MM.1S (cell line): ENCODE results near the gene CAB39.
A peak's percentile ranks its signal among the peaks of the same experiment; 100 is the strongest.

Experiments
- DNase-seq: peaks from one replicate; pipeline ENCODE4 v3.0.0-alpha.2; 2015
- H2AFZ ChIP-seq: fragments of 300-600 bp; sonication (generic); 2 replicates; pipeline ENCODE4 v1.6.0; 2016; ENCODE audit warnings: antibody characterized with exemption, low read length
- H3F3A ChIP-seq: fragments of 300-600 bp; sonication (generic); 2 replicates; pipeline ENCODE4 v1.6.1; 2016; ENCODE audit warnings: mild to moderate bottlenecking, antibody characterized with exemption, low read length, moderate library complexity, mixed read lengths; ENCODE audit not compliant: insufficient read depth
- H3K27ac ChIP-seq: fragments of 300-600 bp; sonication (generic); 2 replicates; pipeline ENCODE4 v1.5.1; 2016; ENCODE audit warnings: mild to moderate bottlenecking, low read length
- H3K27me3 ChIP-seq: fragments of 300-600 bp; sonication (generic); replicated peaks from 2 replicates; pipeline ENCODE4 v1.6.0; 2016; ENCODE audit warnings: low read length; ENCODE audit not compliant: insufficient read depth
- H3K36me3 ChIP-seq: fragments of 300-600 bp; sonication (generic); replicated peaks from 2 replicates; pipeline ENCODE4 v1.6.1; 2016; ENCODE audit warnings: mild to moderate bottlenecking, low read length, mixed read lengths; ENCODE audit not compliant: insufficient read depth
- H3K4me1 ChIP-seq: fragments of 300-600 bp; sonication (generic); 2 replicates; pipeline ENCODE4 v1.6.1; 2016; ENCODE audit warnings: low read length, mixed read lengths
- H3K4me2 ChIP-seq: fragments of 300-600 bp; sonication (generic); 2 replicates; pipeline ENCODE4 v1.6.0; 2016; ENCODE audit warnings: low read depth, low read length
- H3K4me3 ChIP-seq: fragments of 300-600 bp; sonication (generic); 2 replicates; pipeline ENCODE4 v1.5.1; 2016; ENCODE audit warnings: low read length, mixed read lengths
- H3K79me2 ChIP-seq: fragments of 300-600 bp; sonication (generic); 2 replicates; pipeline ENCODE4 v1.6.1; 2016; ENCODE audit warnings: mixed run types, low read length, mixed read lengths
- H3K9ac ChIP-seq: fragments of 300-600 bp; sonication (generic); 2 replicates; pipeline ENCODE4 v1.6.1; 2016; ENCODE audit warnings: low read length, mixed read lengths
- H3K9me2 ChIP-seq: fragments of 300-600 bp; sonication (generic); replicated peaks from 2 replicates; pipeline ENCODE4 v1.6.1; 2016; ENCODE audit warnings: mild to moderate bottlenecking, low read length, mixed read lengths; ENCODE audit not compliant: insufficient read depth
- H3K9me3 ChIP-seq: fragments of 300-600 bp; sonication (generic); replicated peaks from 2 replicates; pipeline ENCODE4 v1.6.1; 2016; ENCODE audit warnings: mild to moderate bottlenecking, low read length, mixed read lengths; ENCODE audit not compliant: insufficient read depth
- H4K20me1 ChIP-seq: fragments of 300-600 bp; sonication (generic); 2 replicates; pipeline ENCODE4 v1.6.1; 2016; ENCODE audit warnings: mild to moderate bottlenecking, low read length, moderate library complexity, mixed read lengths; ENCODE audit not compliant: insufficient read depth
- CTCF ChIP-seq: fragments of 300-600 bp; sonication (generic); IDR thresholded peaks from 2 replicates; pipeline ENCODE4 v1.5.1; 2016; ENCODE audit warnings: antibody characterized with exemption, low read length, mixed read lengths
- EZH2 ChIP-seq: fragments of 300-600 bp; sonication (generic); optimal IDR thresholded peaks from 2 replicates; pipeline ENCODE3; 2017; ENCODE audit warnings: low read depth, mild to moderate bottlenecking, antibody characterized with exemption, low read length, mixed read lengths
- EZH2phosphoT487 ChIP-seq: fragments of 300-600 bp; sonication (generic); IDR thresholded peaks from 2 replicates; pipeline ENCODE4 v1.6.1; 2018; ENCODE audit warnings: antibody characterized with exemption, low read length

The CAB39 gene

DNA sequence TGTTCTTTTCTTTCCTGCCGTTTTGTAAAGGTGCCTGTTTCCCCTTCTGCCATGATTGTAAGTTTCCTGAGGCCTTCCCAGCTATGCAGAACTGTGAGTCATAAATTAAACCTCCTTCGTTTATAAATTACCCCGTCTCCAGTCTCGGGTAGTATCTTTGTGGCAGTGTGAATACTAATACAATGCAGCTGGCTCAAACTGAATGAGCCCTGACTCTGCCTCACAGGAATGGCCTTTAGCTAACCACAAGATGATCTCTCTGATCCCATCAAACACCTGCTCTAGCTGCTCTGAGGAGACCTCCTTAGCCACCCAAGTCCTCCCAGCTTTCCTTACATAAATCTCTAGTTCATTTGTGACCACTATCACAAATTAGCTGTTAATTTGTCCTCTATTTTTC is 41.5 kb upstream of the CAB39 start:
- Histone ChIP-seq H4K20me1 (no peaks in the 10 kb centered on the region), H3K9ac (no peak overlapping the region), H3K4me1 (peaks cover 47% of the 10 kb centered on the region), H3F3A (peaks cover 31% of the 10 kb centered on the region), H3K4me3 (no peak overlapping the region), H3K36me3 (no peaks in the 10 kb centered on the region), H3K79me2 (no peaks in the 10 kb centered on the region), H3K4me2 (peak overlapping the region; percentile 17), H3K27ac (peak overlapping the region; percentile 33; the same call in 1 of the 2 replicates), H3K27me3 (no peaks in the 10 kb centered on the region), H2AFZ (peak overlapping the region; percentile 45; the same call in 1 of the 2 replicates), H3K9me3 (no peaks in the 10 kb centered on the region), H3K9me2 (no peaks in the 10 kb centered on the region)
- TF ChIP-seq EZH2 (no peak), CTCF (no peak), EZH2phosphoT487 (no peak)
- DNase-seq = peak; percentile 65

DNA sequence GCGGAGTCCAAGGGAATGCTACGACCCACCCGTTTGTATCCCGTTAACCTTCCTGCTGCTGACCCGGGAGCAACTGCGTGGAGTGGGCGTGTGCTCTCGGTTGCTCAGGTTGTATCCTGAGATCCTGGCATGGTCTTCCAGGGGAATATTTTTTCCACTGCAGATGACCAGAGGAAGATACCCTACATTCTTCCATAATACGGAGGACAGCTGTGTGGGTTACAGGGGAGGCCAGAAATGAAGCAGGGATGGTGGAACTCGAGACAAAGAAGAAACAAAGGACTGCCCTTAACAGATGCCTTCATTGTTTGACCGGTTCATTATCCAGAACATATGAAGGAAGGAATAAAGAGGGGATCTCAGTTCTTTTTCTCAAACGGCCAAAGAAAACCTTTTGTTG is 39.8 kb upstream of the CAB39 start:
- Histone ChIP-seq H3K4me2 (no peak overlapping the region), H3K27me3 (no peaks in the 10 kb centered on the region), H2AFZ (no peak overlapping the region), H3K27ac (no peak overlapping the region), H3K36me3 (no peaks in the 10 kb centered on the region), H3K79me2 (no peaks in the 10 kb centered on the region), H3K9me2 (no peaks in the 10 kb centered on the region), H3K4me1 (peaks cover 33% of the 10 kb centered on the region), H3F3A (peaks cover 26% of the 10 kb centered on the region), H4K20me1 (no peaks in the 10 kb centered on the region), H3K4me3 (no peak overlapping the region), H3K9ac (no peak overlapping the region), H3K9me3 (no peaks in the 10 kb centered on the region)
- DNase-seq = no peak
- no peak for TF ChIP-seq EZH2phosphoT487
- TF ChIP-seq CTCF = no peak

DNA sequence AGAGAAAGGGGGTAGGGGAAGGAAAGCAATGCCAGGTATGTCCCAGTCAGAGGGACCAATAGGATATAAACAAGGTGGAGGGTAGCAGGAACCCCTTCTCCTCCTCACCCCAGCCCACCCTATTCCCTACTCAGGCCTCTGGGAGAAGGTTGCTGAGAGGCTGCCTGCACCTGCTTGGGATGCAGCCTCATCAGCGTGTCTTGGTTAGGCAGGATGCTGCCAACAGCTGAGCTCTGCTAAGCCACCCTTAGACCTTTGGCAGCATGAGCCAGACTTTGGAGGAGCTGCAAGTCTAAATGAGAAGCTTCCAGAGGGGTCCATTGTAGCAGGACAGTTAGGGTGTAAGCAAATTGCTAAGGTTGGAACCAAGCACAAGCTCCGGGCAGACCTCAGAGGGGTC is 38.2 kb upstream of the CAB39 start:
- Histone ChIP-seq H3K27ac (no peak overlapping the region), H3K36me3 (no peaks in the 10 kb centered on the region), H3K9me2 (no peaks in the 10 kb centered on the region), H3K4me2 (no peak overlapping the region), H3K79me2 (no peaks in the 10 kb centered on the region), H3K27me3 (no peaks in the 10 kb centered on the region), H3K9ac (no peak overlapping the region), H3K4me3 (no peak overlapping the region), H3K9me3 (no peaks in the 10 kb centered on the region), H2AFZ (no peak overlapping the region), H4K20me1 (no peaks in the 10 kb centered on the region), H3F3A (peaks cover 12% of the 10 kb centered on the region), H3K4me1 (peaks cover 19% of the 10 kb centered on the region)
- TF ChIP-seq CTCF = no peak
- no peak for TF ChIP-seq EZH2phosphoT487
- TF ChIP-seq EZH2 = no peak
- DNase-seq = no peak
